GM12801 (cell line): Measurements from ENCODE around the gene ZBTB7A.

Experiments
- TF ChIP-seq, protein P1 (sequence below): IDR thresholded peaks from one replicate; pipeline ENCODE4 v1.5.1; 2011; ENCODE audit warnings: control low read depth; ENCODE audit not compliant: insufficient read length; ENCODE audit errors: extremely low read depth

The ZBTB7A gene

DNA sequence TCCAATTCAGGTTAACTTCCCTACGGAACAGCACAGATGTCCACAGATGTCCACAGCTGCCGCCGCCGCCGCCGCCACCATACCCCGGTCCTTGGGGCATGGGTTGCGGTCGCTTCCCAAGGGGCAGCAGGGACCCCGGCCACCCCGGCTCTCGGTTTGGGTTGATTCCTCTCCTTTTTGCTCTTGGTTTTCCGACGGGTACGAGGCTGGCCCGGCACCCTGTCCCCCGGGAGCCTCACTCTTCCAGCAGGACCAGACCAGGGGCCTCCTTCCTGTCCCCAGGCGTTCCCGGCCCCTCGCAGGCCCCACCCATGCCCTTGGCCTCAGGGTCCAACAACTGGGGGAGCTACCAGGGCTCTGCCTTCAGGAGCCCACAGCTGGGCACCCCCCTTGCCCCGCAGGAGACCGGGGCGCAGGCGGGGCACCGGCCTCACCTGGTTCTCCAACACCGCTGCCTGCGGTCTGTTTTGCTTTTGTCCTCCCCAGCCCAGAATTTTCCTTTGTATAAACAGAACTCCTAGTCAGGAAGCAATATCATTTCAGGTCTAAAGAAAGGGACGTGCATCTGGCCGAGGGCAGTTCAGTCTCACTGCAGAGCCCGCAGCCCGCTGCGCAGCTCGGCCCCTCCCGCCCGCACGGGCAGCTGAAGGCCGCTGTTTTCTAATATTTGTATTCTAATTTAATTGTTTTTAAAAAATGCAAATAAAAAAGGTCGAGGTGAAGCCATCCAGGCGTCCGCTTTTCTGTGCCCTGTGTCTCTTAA, 27.9 kb downstream of the ZBTB7A start:
- TF ChIP-seq, protein P1, sequence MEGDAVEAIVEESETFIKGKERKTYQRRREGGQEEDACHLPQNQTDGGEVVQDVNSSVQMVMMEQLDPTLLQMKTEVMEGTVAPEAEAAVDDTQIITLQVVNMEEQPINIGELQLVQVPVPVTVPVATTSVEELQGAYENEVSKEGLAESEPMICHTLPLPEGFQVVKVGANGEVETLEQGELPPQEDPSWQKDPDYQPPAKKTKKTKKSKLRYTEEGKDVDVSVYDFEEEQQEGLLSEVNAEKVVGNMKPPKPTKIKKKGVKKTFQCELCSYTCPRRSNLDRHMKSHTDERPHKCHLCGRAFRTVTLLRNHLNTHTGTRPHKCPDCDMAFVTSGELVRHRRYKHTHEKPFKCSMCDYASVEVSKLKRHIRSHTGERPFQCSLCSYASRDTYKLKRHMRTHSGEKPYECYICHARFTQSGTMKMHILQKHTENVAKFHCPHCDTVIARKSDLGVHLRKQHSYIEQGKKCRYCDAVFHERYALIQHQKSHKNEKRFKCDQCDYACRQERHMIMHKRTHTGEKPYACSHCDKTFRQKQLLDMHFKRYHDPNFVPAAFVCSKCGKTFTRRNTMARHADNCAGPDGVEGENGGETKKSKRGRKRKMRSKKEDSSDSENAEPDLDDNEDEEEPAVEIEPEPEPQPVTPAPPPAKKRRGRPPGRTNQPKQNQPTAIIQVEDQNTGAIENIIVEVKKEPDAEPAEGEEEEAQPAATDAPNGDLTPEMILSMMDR = no peak

DNA sequence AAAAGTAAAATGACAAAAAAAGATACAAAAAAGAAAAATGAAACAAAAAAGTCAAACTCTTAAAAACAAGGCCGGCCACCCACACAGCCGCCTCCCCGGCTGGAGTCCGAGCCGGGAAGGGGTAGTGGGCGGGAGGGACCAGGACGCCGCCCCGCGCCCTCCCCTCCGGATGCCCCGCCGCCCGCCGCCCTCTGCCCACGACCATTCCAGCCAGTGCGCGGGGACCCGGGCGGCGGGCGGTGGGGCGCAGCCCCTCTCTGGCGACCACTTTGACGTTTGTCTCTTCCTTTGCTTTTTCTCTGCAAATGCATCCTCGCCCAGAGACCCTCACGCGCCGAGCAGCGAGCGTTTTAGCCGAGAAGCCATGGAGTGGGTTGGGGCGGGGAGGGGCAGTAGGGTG, 28.6 kb downstream of the ZBTB7A start:
- TF ChIP-seq, protein P1 = no peak

DNA sequence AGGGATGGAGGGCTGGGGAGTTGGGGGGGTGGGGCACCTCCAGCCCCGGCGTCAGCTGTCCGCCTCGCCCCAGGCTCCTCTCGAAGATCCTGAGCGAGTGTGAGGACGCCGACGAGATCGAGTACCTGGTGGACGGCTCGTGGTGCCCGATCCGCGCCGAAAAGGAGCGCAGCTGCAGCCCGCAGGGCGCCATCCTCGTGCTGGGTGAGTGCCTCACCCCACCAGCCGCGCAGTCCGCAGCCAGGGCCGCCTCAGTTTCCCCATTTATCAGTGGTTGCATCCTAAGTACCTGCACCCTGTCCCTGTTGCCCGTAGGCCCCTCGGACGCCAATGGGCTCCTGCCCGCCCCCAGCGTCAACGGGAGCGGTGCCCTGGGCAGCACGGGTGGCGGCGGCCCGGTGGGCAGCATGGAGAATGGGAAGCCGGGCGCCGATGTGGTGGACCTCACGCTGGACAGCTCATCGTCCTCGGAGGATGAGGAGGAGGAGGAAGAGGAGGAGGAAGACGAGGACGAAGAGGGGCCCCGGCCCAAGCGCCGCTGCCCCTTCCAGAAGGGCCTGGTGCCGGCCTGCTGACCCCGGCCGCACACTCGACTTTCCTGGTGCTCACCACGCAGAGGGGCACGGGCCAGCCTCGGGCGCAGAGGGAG, 29.3 kb downstream of the ZBTB7A start:
- TF ChIP-seq, protein P1 = no peak

DNA sequence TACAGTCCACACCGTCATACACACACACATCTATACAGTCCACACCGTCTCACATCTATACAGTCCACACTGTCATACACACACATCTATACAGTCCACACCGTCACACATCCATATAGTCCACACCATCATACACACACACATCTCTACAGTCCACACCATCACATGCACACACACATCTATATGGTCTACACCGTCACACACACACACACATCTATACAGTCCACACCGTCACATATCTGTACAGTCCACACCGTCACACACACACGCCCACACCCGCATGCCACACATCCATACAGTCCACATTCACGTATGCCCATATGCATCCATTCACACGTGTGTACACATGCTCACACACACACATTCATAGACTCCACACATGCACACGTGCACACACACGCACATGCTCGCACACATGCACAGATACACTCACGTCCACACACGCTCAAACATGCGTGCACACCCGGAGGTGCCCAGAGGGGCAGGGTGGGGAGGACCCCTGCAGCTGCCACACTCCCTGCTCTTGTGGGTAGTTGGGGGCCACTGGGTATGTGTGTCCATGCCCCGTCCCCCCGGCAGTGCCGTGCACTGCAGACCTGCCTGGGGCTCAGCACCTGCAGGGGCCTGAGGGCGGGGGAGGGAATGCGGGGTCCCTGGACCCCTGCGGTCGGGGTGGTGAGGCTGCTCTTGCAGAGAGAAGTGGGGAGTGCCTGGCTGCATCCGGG, 30.0 kb downstream of the ZBTB7A start:
- TF ChIP-seq, protein P1 = no peak

DNA sequence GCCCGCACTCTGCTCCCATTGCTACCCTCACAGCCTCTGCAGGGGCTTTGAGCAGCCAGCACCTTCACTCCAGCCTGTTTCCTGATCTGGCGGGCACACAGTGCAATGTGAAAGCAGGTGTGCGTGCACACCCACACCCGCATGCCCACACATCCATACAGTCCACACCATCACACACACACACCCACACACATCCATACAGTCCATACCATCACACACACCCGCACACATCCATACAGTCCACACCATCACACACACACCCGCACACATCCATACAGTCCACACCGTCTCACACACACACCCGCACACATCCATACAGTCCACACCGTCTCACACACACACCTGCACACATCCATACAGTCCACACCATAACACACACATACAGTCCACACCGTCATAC, 31.1 kb downstream of the ZBTB7A start:
- TF ChIP-seq, protein P1 = no peak

DNA sequence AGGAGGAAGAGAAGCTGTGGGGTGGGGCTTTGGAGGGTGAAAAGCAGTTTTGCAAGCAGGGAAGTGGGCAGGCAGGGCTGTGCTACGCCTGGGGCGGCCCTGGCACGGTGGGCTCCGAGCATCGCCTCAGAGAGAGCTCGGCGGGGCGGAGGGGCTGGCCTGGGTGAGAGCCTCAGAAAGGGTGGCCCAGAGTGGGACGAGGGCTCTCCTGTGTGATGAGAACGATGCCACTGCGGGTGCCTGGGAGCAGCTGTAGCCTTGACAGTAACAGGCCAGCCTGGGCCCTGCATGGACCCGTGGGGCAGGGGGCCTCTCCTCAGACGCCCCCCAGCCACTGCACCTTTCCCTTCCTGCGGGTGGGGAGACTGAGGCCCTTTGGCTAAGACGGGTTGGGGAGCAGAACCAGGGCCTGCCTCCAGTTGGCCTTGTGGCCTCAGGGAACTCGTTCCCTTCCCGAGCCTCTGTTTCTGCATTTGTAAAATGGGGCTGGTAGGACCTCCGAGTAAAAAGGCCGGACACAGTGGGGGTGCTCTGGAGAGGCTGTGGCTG, 31.6 kb downstream of the ZBTB7A start:
- TF ChIP-seq, protein P1 = no peak
